Measurements from ENCODE around the gene MYO1H. TPM values are rescaled to one million over a fixed set of nuclear protein-coding genes. Genes with fewer than 3 reads are reported as not detected.

MYO1H gene
- total and polyA plus RNA-seq, 2 of the 8 experiments (the other 6 are each of a cell fraction or from before 2014, with no cell fraction given): 0.03 TPM; not detected in 1

- H3K79me2 ChIP-seq (ENCODE audit: control insufficient read depth in 1 of 2, insufficient read depth in 2 of 2, low read length in 2 of 2): no peaks in the 10 kb centered on the region
- no peak overlapping the region for H2AK5ac ChIP-seq (ENCODE audit: low read depth, low read length)
- no peak overlapping the region for H2BK120ac ChIP-seq (replicated peaks; ENCODE audit: low read depth, low read length)
- H3K9me3 ChIP-seq (ENCODE audit: insufficient read depth in 2 of 2, low read depth in 1 of 2, low read length in 1 of 2): no peaks in the 10 kb centered on the region
- no peak overlapping the region for H3K4ac ChIP-seq (replicated peaks; ENCODE audit: insufficient read length, low read depth, low read length)
- FAIRE-seq: no peak
- no peak overlapping the region for H2BK12ac ChIP-seq (ENCODE audit: low read depth, low read length)
- H3K14ac ChIP-seq (ENCODE audit: insufficient read length): no peak overlapping the region
- no peak overlapping the region for H4K8ac ChIP-seq (ENCODE audit: extremely low read depth, insufficient read depth, low read length)
- H2AFZ ChIP-seq (ENCODE audit: low read length): no peak overlapping the region
- H3K79me1 ChIP-seq (ENCODE audit: low read depth, low read length): no peaks in the 10 kb centered on the region
- H4K5ac ChIP-seq (ENCODE audit: insufficient read length, low read depth, low read length): no peak overlapping the region
- H3K4me2 ChIP-seq (ENCODE audit: insufficient read depth in 1 of 2, low read depth in 2 of 2, low read length in 2 of 2): no peak overlapping the region
- no peak overlapping the region for H3K56ac ChIP-seq (replicated peaks; ENCODE audit: insufficient read length, low read depth, low read length)
- H3K36me3 ChIP-seq (ENCODE audit: control insufficient read depth in 2 of 4, insufficient read depth in 4 of 4, low read length in 3 of 4): no peaks in the 10 kb centered on the region
- H4K91ac ChIP-seq (replicated peaks; ENCODE audit: insufficient read length, low read length): no peak overlapping the region
- no peaks in the 10 kb centered on the region for H3K27me3 ChIP-seq (replicated peaks in 1 of 4; ENCODE audit: control insufficient read depth in 3 of 4, extremely low read depth in 1 of 4, insufficient read depth in 3 of 4, low read length in 3 of 4)
- 89% methylated on average over 8 of the region's 9 CpGs; no CpG with 5 or more reads in 1 of the 2 experiments for WGBS, 2 experiments (ENCODE audit: extremely low coverage in 1 of 2, insufficient coverage in 1 of 2, insufficient read length in 1 of 2, insufficient replicate concordance in 2 of 2, low coverage in 1 of 2, low lambda C conversion rate in 2 of 2, missing lambda C conversion rate in 1 of 2)
- H3K23ac ChIP-seq (ENCODE audit: insufficient read length): no peak overlapping the region
- no peaks in the 10 kb centered on the region for H3K23me2 ChIP-seq (ENCODE audit: low read depth, low read length)
- no peak overlapping the region for H3K27ac ChIP-seq (ENCODE audit: low read depth, low read length)
- H4K20me1 ChIP-seq (replicated peaks in 1 of 2; ENCODE audit: control insufficient read depth in 1 of 2, insufficient read depth in 2 of 2, low read length in 2 of 2): no peaks in the 10 kb centered on the region
- no peak overlapping the region for H2BK15ac ChIP-seq (ENCODE audit: low read length)
- H3K18ac ChIP-seq (ENCODE audit: extremely low read depth, low read length): no peak overlapping the region
- H3K4me3 ChIP-seq (ENCODE audit: extremely low read depth in 1 of 4, insufficient read depth in 2 of 4, low read depth in 3 of 4, low read length in 4 of 4): no peak overlapping the region
- no peaks in the 10 kb centered on the region for H3K4me1 ChIP-seq (replicated peaks in 1 of 4; ENCODE audit: control insufficient read depth in 3 of 4, insufficient read depth in 4 of 4, low read length in 3 of 4)
- CTCF ChIA-PET (ENCODE audit: partially characterized antibody): interaction anchor here (0.9 to 2.7 kb wide), 3 partner anchors 10 to 34 kb away, joined by 3 to 26 read pairs (median 4); no protein-coding TSS in a partner anchor
- TF ChIP-seq RAD21 (IDR thresholded peaks at IDR 0.05 in 1 of 2, conservative IDR thresholded peaks at IDR 0.05 in 1 of 2; ENCODE audit: low read depth in 2 of 2, low read length in 2 of 2) (no peak), ZNF274 (IDR thresholded peaks at IDR 0.05; ENCODE audit: borderline replicate concordance, extremely low read depth, low read length) (no peak), RXRA (IDR thresholded peaks at IDR 0.05; ENCODE audit: insufficient read depth, low read depth, low read length) (no peak), CREB1 (IDR thresholded peaks at IDR 0.05) (no peak), BRCA1 (IDR thresholded peaks at IDR 0.05; ENCODE audit: low read depth, low read length) (no peak), KDM4A (IDR thresholded peaks at IDR 0.05; ENCODE audit: low read depth, low read length, severe bottlenecking) (no peak), SIX5 (IDR thresholded peaks at IDR 0.05; ENCODE audit: low read depth, low read length) (no peak), TBP (IDR thresholded peaks at IDR 0.05; ENCODE audit: low read depth, low read length) (no peak)
- no peak overlapping the region for H2BK20ac ChIP-seq (ENCODE audit: low read length)
- POLR2A ChIA-PET (ENCODE audit: partially characterized antibody): no interaction called here
- no peak overlapping the region for H2BK5ac ChIP-seq (ENCODE audit: low read depth, low read length)
- DNase-seq (ENCODE audit: low read depth in 1 of 2, low spot score in 2 of 2): no peak
- no peak overlapping the region for H3K9ac ChIP-seq (replicated peaks in 1 of 4; ENCODE audit: extremely low read depth in 1 of 4, low read depth in 3 of 4, low read length in 3 of 4)
Measured at GRCh38 chr12:109423392-109423791, 75.7 kb downstream of the MYO1H start.
